Fibroblast of lung (primary cell): ENCODE measurements around the gene SCRT2. TPM values are rescaled to one million over a fixed set of nuclear protein-coding genes. Genes with fewer than 3 reads are reported as not detected.

Source experiments
- DNase-seq, 2 donors: peaks; one replicate each; pipeline versions ENCODE4 v3.0.0 to v3.0.0-alpha.2; 2010; ENCODE audit warnings: low read depth in 2 of 2
- H2AFZ ChIP-seq: 2 replicates; pipeline ENCODE4 v1.5.1; 2012; ENCODE audit warnings: low read length, control low read depth, inconsistent platforms
- H3K27ac ChIP-seq: 2 replicates; pipeline ENCODE4 v1.5.1; 2011; ENCODE audit warnings: low read length, control low read depth; ENCODE audit not compliant: insufficient read depth
- H3K27me3 ChIP-seq: 2 replicates; pipeline ENCODE4 v1.5.1; 2011; ENCODE audit warnings: mild to moderate bottlenecking, low read length; ENCODE audit not compliant: control insufficient read depth, insufficient read depth
- H3K36me3 ChIP-seq: 2 replicates; pipeline ENCODE4 v1.5.1; 2011; ENCODE audit warnings: low read length; ENCODE audit not compliant: control insufficient read depth, insufficient read depth
- H3K4me1 ChIP-seq: 2 replicates; pipeline ENCODE4 v1.5.1; 2011; ENCODE audit warnings: low read length; ENCODE audit not compliant: control insufficient read depth, insufficient read depth; ENCODE audit errors: extremely low read depth
- H3K4me2 ChIP-seq: 2 replicates; pipeline ENCODE4 v1.5.1; 2011; ENCODE audit warnings: low read length, control low read depth; ENCODE audit not compliant: insufficient read depth; ENCODE audit errors: extremely low read depth
- H3K4me3 ChIP-seq, 4 experiments: fragments of 200-600 bp in 1 of 4; sonication (generic) in 1 of 4; replicated peaks in 1 of 4; 2 replicates each; pipeline ENCODE4 v1.5.1; 2011 to 2016; ENCODE audit warnings: low read length in 4 of 4, low read depth in 3 of 4, mild to moderate bottlenecking in 3 of 4, control low read depth in 2 of 4, inconsistent platforms in 1 of 4, mixed read lengths in 1 of 4; ENCODE audit not compliant: insufficient read depth in 1 of 4; ENCODE audit errors: control extremely low read depth in 1 of 4
- H3K79me2 ChIP-seq: 2 replicates; pipeline ENCODE4 v1.5.1; 2012; ENCODE audit warnings: mild to moderate bottlenecking, low read length, inconsistent platforms; ENCODE audit not compliant: control insufficient read depth, insufficient read depth
- H3K9ac ChIP-seq: 2 replicates; pipeline ENCODE4 v1.5.1; 2011; ENCODE audit warnings: mild to moderate bottlenecking, low read length, control low read depth; ENCODE audit not compliant: insufficient read depth
- H3K9me3 ChIP-seq: 2 replicates; pipeline ENCODE4 v1.5.1; 2012; ENCODE audit warnings: low read depth, low read length; ENCODE audit not compliant: control insufficient read depth, insufficient read depth
- H4K20me1 ChIP-seq: 2 replicates; pipeline ENCODE4 v1.5.1; 2011; ENCODE audit warnings: low read length; ENCODE audit not compliant: control insufficient read depth, insufficient read depth; ENCODE audit errors: extremely low read depth
- CTCF ChIP-seq, 2 donors: IDR thresholded peaks in 1 of 2; conservative IDR thresholded peaks in 1 of 2; 1 replicate in 1 of 2; 2 replicates in 1 of 2; pipeline ENCODE4 v1.5.1; 2011 to 2012; ENCODE audit warnings: low read length in 2 of 2, control low read depth in 1 of 2, inconsistent platforms in 1 of 2, low read depth in 1 of 2, mild to moderate bottlenecking in 1 of 2
- EZH2 ChIP-seq: IDR thresholded peaks from 2 replicates; pipeline ENCODE4 v1.5.1; 2012; ENCODE audit warnings: low read length, control low read depth, mild to moderate bottlenecking; ENCODE audit errors: missing control alignments
- polyA plus RNA-seq, 2 donors: library from polyadenylated mRNA; depleted of rRNA in 1 of 2; stranded (reverse) in 1 of 2; unstranded in 1 of 2; fragments of >200 nt; gene quantifications; 2 replicates each; pipeline ENCODE4 v1.2.1, GENCODE V29; 2011 to 2012; ENCODE audit warnings: missing spikeins in 1 of 2
- total RNA-seq: library from RNA; depleted of rRNA; stranded (reverse); fragments of >200 nt; gene quantifications from 2 replicates; pipeline ENCODE4 v1.2.1, GENCODE V29; 2014

Gene SCRT2
- total and polyA plus RNA-seq, 2 donors (not counting 1 experiment from before 2014, with no cell fraction given), result not detected

- Histone ChIP-seq H3K36me3 (no peaks in the 10 kb centered on the region), H3K4me1 (no peaks in the 10 kb centered on the region), H3K79me2 (no peaks in the 10 kb centered on the region), H3K4me2 (no peak overlapping the region), H3K27me3 (peaks cover 49% of the 10 kb centered on the region), H3K4me3 (no peak overlapping the region), H2AFZ (no peak overlapping the region), H3K9me3 (no peaks in the 10 kb centered on the region), H3K9ac (no peak overlapping the region), H4K20me1 (no peaks in the 10 kb centered on the region), H3K27ac (no peak overlapping the region)
- TF ChIP-seq EZH2 (peak; percentile 92), CTCF (conservative IDR thresholded peaks at IDR 0.05 in 1 of 2, IDR thresholded peaks at IDR 0.05 in 1 of 2; ENCODE audit: low read depth in 1 of 2, low read length in 2 of 2) (no peak)
- DNase-seq, result no peak
Observed at GRCh38 chr20:664576-664975, 11.0 kb downstream of the SCRT2 start.

DNA sequence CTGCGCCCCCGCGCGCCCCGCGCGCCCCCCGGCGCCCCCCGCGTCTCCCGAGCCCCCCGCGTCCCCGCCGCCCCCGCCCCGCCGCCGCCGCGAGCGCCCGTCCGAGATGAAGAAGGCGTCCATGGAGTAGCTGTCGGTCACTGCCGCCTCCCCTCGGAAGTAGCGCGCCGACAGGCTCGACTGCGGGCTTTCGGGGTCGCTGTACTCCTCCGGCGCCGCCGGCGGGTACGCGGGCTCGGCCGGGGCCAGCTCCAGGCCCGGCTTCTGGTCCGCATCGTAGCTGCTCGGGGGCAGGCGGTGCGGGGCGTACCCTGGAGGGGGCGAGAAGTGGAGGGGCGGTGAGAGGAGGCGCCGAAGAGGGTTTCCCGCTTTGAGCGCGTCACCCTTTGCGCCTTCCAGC is 11.5 kb downstream of the SCRT2 start:
- H3K36me3 ChIP-seq, result no peaks in the 10 kb centered on the region
- DNase-seq, result no peak
- H4K20me1 ChIP-seq, result no peaks in the 10 kb centered on the region
- peaks cover 49% of the 10 kb centered on the region for H3K27me3 ChIP-seq
- no peak overlapping the region for H3K9ac ChIP-seq
- no peaks in the 10 kb centered on the region for H3K4me1 ChIP-seq
- H3K27ac ChIP-seq, result no peak overlapping the region
- no peak overlapping the region for H3K4me2 ChIP-seq
- no peaks in the 10 kb centered on the region for H3K79me2 ChIP-seq
- no peaks in the 10 kb centered on the region for H3K9me3 ChIP-seq
- H3K4me3 ChIP-seq, result no peak overlapping the region
- TF ChIP-seq EZH2 (no peak), CTCF (conservative IDR thresholded peaks at IDR 0.05 in 1 of 2, IDR thresholded peaks at IDR 0.05 in 1 of 2; ENCODE audit: low read depth in 1 of 2, low read length in 2 of 2) (no peak)
- no peak overlapping the region for H2AFZ ChIP-seq

DNA sequence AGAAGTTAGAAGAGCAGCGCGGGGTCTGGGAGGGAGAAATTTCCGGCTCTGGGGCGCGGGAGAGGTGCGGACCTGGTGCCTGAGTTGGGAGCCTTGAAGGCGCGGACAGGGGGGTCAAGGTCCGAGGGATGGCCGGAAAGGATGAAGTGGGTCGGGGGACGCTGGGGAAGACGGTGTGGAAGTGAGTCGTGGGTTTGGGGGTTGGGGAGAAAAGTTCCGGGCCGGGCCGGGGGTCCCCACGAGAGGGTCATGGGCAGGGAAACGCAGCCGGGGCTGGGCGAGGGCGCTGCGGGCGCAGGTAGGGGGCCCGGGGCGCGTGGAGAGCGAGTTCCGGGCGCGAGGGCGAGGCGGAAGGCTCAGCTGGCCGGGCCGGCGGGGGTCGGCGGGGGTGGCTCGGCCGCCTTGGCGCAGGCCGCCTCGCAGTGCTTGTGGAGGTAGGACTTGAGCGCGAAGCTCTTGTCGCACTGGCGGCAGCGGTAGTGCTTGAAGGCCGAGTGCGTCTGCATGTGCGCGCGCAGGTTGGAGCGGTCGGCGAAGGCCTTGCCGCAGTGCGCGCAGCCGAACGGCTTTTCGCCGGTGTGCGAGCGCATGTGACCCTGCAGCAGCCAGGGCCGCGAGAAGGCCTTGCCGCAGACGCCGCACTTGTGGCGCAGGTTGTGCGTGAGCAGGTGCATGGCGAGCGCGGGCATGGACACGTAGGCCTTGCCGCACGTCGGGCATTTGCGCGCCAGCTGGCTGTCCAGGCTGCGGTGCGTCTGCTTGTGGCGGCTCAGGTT is 12.1 kb downstream of the SCRT2 start:
- no peak overlapping the region for H3K9ac ChIP-seq
- H3K27ac ChIP-seq, result no peak overlapping the region
- no peaks in the 10 kb centered on the region for H4K20me1 ChIP-seq
- TF ChIP-seq EZH2 (peak; percentile 95), CTCF (conservative IDR thresholded peaks at IDR 0.05 in 1 of 2, IDR thresholded peaks at IDR 0.05 in 1 of 2; ENCODE audit: low read depth in 1 of 2, low read length in 2 of 2) (no peak)
- peaks cover 47% of the 10 kb centered on the region for H3K27me3 ChIP-seq
- peaks cover 3% of the 10 kb centered on the region for H3K4me1 ChIP-seq
- no peak overlapping the region for H3K4me2 ChIP-seq
- no peak overlapping the region for H3K4me3 ChIP-seq
- no peak overlapping the region for H2AFZ ChIP-seq
- no peaks in the 10 kb centered on the region for H3K79me2 ChIP-seq
- H3K9me3 ChIP-seq, result no peaks in the 10 kb centered on the region
- DNase-seq, result peak in 1 of 2 donors; percentile 26
- H3K36me3 ChIP-seq, result no peaks in the 10 kb centered on the region
